Measurements from ENCODE around the gene OLIG1. TPM values are rescaled to one million over a fixed set of nuclear protein-coding genes. Genes with fewer than 3 reads are reported as not detected.

The OLIG1 gene
- total RNA-seq, 2 experiments from 2014 or later, result 0.61 TPM; not detected in 1

DNA sequence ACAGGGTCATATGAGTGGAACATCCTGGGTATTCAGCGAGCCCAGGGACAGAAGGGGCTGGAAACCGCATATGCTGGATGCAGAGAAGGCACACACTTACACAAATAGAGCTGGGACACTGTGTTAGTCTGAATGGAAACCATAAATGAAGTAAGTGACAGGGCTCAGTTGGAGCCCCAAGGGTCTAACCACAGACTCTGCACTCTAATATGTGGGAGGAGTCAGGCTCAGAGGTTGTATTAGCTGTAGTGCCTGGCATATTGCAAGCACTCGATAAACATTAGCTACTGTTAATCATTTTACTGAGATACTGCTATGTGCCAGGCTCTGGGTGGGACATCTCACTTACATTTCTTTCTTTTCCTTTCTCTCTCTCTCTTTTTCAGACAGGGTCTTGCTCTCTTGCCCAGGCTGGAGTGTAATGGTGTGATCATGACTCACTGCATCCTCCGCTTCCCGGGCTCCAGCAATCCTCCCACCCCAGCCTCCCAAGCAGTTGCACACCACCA lies 6.5 kb upstream of the OLIG1 start:
- peaks cover 34% of the 10 kb centered on the region for H3K27me3 Mint-ChIP-seq
- ChIA-PET POLR2A (no interaction called here), CTCF (interaction anchor here (0.8 kb wide), 1 partner anchor 47 kb away, joined by 3 read pairs; no protein-coding TSS in a partner anchor)
- H3K36me3 Mint-ChIP-seq (ENCODE audit: low read depth), result no peaks in the 10 kb centered on the region
- TF ChIP-seq, protein P1, sequence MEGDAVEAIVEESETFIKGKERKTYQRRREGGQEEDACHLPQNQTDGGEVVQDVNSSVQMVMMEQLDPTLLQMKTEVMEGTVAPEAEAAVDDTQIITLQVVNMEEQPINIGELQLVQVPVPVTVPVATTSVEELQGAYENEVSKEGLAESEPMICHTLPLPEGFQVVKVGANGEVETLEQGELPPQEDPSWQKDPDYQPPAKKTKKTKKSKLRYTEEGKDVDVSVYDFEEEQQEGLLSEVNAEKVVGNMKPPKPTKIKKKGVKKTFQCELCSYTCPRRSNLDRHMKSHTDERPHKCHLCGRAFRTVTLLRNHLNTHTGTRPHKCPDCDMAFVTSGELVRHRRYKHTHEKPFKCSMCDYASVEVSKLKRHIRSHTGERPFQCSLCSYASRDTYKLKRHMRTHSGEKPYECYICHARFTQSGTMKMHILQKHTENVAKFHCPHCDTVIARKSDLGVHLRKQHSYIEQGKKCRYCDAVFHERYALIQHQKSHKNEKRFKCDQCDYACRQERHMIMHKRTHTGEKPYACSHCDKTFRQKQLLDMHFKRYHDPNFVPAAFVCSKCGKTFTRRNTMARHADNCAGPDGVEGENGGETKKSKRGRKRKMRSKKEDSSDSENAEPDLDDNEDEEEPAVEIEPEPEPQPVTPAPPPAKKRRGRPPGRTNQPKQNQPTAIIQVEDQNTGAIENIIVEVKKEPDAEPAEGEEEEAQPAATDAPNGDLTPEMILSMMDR (IDR thresholded peaks at IDR 0.05), result no peak
- no peak overlapping the region for H3K4me3 Mint-ChIP-seq
- no peaks in the 10 kb centered on the region for H3K9me3 Mint-ChIP-seq
- DNase-seq, result no peak
- no peak overlapping the region for H3K27ac Mint-ChIP-seq
- no peak for ATAC-seq
- H3K4me1 Mint-ChIP-seq (ENCODE audit: low read depth), result no peaks in the 10 kb centered on the region
- intact Hi-C loops (cut with micrococcal nuclease), result no loop called here

DNA sequence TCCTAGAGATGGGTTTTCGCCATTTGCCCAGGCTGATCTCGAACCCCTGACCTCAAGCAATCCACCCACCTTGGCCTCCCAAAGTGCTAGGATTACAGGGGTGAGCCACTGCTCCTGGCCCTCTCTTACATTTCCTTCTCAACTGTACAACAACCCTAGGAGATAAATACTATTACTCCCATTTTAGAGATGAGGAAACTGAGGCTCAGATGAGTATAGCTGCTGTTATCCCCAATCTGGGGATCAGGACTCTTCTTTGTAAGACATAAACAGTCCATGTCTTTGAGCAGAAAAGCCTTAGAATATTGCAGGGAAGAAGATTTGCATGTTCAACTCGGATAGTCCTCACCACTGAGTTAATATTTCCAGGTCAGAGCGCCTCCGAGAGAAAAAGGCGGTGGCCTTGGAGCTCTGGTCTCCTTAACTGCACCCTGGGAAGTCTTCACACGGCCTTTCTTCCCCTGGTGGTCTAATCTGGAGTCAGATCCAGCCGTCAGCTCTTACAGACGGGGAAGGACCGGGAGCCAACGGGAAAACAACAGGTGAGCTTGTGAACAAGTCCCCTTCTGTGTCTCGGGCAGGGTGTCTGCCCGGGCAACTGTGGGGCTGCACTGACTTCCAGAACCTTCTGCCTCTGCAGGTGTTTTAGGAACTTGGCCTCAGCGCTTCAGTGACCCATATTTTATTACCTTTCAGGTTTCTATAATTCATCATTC lies 5.9 kb upstream of the OLIG1 start:
- no peaks in the 10 kb centered on the region for H3K4me1 Mint-ChIP-seq (ENCODE audit: low read depth)
- peaks cover 1% of the 10 kb centered on the region for H3K9me3 Mint-ChIP-seq
- DNase-seq (no peak), ATAC-seq (no peak)
- TF ChIP-seq, protein P1 (IDR thresholded peaks at IDR 0.05), result no peak
- H3K36me3 Mint-ChIP-seq (ENCODE audit: low read depth), result no peaks in the 10 kb centered on the region
- intact Hi-C loops (cut with micrococcal nuclease), result no loop called here
- H3K27me3 Mint-ChIP-seq, result peaks cover 40% of the 10 kb centered on the region
- CTCF ChIA-PET, result interaction anchor here (0.8 kb wide), 1 partner anchor 48 kb away, joined by 3 read pairs; no protein-coding TSS in a partner anchor
- H3K4me3 Mint-ChIP-seq, result no peak overlapping the region
- POLR2A ChIA-PET, result no interaction called here
- no peak overlapping the region for H3K27ac Mint-ChIP-seq

DNA sequence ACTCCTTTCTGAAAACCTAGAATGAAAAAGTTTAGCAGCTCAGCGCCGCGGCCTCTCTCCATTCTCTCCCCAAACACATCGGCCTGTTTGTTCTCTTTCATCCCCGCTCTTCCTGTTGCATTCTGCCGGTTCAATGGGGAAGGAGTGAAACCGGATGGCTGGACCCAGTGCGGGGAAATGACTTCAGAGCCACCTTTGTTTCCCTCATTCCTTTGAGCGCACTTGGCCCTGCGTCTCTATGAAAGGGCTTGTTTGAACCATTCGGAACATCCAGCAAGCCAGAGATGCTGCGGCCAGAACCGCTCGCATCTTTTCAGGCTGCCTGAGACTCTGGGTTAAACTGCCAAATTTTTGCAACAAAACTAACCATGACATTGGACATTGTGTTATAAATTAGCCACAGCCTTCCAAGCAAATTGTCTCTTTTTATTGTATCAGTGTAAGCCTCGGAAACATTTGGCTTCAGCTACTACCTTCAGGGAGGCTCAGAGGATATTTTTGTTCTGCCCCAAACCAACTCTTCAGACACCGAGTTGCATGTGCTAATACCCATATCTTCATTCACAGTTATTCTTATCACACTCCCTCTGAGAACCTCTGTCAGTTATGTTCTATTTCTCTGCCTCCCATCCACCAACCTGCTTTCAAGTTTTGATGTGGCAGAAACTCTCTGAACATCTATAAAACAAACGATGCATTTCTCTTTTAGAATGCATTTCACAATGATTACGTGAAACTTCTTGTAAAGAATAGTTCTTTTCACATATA lies 5.1 kb upstream of the OLIG1 start:
- H3K36me3 Mint-ChIP-seq (ENCODE audit: low read depth), result no peaks in the 10 kb centered on the region
- no peak overlapping the region for H3K27ac Mint-ChIP-seq
- ATAC-seq (no peak), DNase-seq (no peak)
- H3K4me1 Mint-ChIP-seq (ENCODE audit: low read depth), result peaks cover 2% of the 10 kb centered on the region
- TF ChIP-seq, protein P1 (IDR thresholded peaks at IDR 0.05), result no peak
- H3K27me3 Mint-ChIP-seq, result peaks cover 48% of the 10 kb centered on the region
- peaks cover 4% of the 10 kb centered on the region for H3K9me3 Mint-ChIP-seq
- intact Hi-C loops (cut with micrococcal nuclease), result no loop called here
- ChIA-PET CTCF (no interaction called here), POLR2A (no interaction called here)
- no peak overlapping the region for H3K4me3 Mint-ChIP-seq

DNA sequence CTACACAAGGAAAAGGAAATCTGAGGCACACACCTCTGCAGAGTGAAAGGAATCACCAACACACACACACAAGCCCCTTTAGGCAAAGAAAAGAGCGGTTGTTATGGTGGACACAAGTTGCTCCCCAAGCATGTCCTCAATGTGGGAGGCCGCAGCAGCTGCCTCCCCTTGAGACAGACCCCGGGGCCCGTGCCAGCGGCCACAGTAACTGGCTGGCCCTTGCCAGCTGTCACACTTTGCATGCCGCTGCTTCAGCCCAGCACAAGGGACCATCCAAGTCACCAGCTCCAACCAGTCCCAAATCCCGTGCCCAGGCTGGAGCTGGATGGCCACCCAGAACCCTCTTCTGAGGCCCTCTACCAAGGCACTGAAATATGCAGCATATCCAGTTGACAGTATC lies 2.9 kb upstream of the OLIG1 start:
- POLR2A ChIA-PET, result interaction anchor here (0.6 to 1.0 kb wide), 2 partner anchors 13 to 275 kb away, joined by 3 read pairs; no protein-coding TSS in a partner anchor
- CTCF ChIA-PET, result no interaction called here
- H3K27ac Mint-ChIP-seq, result no peak overlapping the region
- H3K36me3 Mint-ChIP-seq (ENCODE audit: low read depth), result no peaks in the 10 kb centered on the region
- no peak for ATAC-seq
- TF ChIP-seq, protein P1 (IDR thresholded peaks at IDR 0.05), result no peak
- H3K27me3 Mint-ChIP-seq, result peaks cover 57% of the 10 kb centered on the region
- H3K9me3 Mint-ChIP-seq, result peaks cover 4% of the 10 kb centered on the region
- intact Hi-C loops (cut with micrococcal nuclease), result no loop called here
- no peak for DNase-seq
- peaks cover 9% of the 10 kb centered on the region for H3K4me1 Mint-ChIP-seq (ENCODE audit: low read depth)
- H3K4me3 Mint-ChIP-seq, result no peak overlapping the region

- peaks cover 59% of the 10 kb centered on the region for H3K27me3 Mint-ChIP-seq
- no peak overlapping the region for H3K4me3 Mint-ChIP-seq
- ATAC-seq (no peak), DNase-seq (no peak)
- POLR2A ChIA-PET, result interaction anchor here (1.0 kb wide), 1 partner anchor 23 kb away, joined by 3 read pairs; no protein-coding TSS in a partner anchor
- no peaks in the 10 kb centered on the region for H3K36me3 Mint-ChIP-seq (ENCODE audit: low read depth)
- TF ChIP-seq, protein P1 (IDR thresholded peaks at IDR 0.05), result no peak
- peaks cover 4% of the 10 kb centered on the region for H3K9me3 Mint-ChIP-seq
- H3K4me1 Mint-ChIP-seq (ENCODE audit: low read depth), result peaks cover 9% of the 10 kb centered on the region
- no peak overlapping the region for H3K27ac Mint-ChIP-seq
- intact Hi-C loops (cut with micrococcal nuclease), result no loop called here
- CTCF ChIA-PET, result no interaction called here
These were observed 2.5 kb upstream of the OLIG1 start for GRCh38 chr21:33067457-33067856.
